ENCODE results near the gene AFAP1.

AFAP1 gene

DNA sequence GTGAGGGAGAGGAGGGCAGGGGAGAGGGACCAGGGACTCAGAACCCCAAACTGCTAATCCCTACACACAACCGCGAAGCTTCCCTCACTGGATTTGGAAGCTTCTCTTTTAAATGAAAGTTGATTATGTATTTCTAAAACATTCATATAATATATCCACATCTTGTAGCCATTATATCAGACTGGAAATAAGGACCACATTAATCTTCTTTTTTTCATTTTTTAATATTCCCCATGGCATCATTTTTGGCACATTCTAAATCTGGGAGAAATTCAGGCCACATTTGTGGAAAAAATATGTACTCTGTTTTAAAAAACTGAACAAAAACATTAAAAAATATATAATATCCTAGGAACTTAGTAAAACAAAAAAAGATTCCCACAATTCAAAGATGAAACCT lies 97.8 kb downstream of the AFAP1 start:
- no peak for DNase-seq (ENCODE audit: low spot score)

DNA sequence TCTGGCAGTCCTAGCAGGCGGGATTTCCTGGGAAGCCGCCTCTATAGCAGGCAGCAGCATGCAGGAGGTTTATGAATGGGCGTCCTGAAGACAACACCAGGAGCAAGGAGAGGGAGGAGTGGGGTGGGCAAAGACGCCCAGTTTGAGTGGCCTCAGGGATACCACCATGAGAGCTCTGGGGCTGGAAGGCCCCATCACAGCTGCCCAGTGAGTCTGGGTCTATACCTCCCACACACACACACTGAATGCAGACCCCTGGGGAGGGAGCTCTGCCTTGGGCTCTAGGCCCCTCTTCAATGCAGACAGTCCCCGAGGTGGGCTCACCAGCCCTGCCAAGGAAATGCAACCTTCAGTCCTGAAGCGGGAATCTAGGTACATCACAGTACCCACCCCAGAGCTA lies 98.6 kb downstream of the AFAP1 start:
- no peak for DNase-seq (ENCODE audit: low spot score)

- DNase-seq (ENCODE audit: low spot score), result no peak
These were observed 99.8 kb downstream of the AFAP1 start for GRCh38 chr4:7839856-7840255.

- no peak for DNase-seq (ENCODE audit: low spot score)
These were observed 101.4 kb downstream of the AFAP1 start for GRCh38 chr4:7838136-7838782.

- DNase-seq (ENCODE audit: low spot score), result no peak
These were observed 102.0 kb downstream of the AFAP1 start for GRCh38 chr4:7837597-7838135.

GRCh38 chr4:7831858-7832730 lies 107.6 kb downstream of the AFAP1 start:
- DNase-seq (ENCODE audit: low spot score), result no peak

DNA sequence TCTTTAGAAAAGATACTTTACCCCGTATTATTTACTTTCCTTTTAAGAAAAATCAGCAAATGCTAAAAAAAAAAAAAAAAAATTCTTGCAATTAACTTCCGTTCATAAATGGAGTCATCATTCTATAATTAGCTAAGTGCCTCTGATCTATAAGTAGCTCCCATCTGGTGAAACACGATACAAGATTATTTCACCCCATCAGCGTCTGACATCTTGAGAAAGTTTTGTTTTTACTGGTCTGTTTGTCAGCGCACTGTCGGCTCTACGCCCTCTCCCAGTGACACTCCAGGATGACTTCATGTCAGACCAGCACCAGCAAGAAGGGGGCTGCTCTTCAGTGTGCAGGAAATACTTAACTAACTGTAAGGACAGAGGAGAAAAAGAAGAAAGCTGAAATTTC lies 108.3 kb downstream of the AFAP1 start:
- DNase-seq (ENCODE audit: low spot score), result peak; percentile 80

DNA sequence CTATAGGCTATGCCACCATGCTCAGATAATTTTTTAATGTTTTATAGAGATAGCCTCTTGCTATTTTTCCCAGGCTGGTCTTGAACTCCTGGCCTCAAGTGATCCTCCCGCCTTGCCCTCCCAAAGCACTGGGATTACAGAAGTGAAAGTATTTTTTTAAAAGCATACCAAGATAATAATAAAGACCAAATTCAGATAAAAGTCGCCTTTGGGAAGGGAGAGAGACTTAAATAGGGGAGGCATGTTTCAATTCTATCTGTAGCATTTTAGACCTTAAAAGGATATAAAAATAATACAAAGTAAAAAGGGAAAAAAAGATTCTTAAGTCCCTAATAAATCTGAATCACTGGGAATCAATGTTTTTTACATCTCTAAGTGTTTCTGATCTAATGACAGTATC lies 108.9 kb downstream of the AFAP1 start:
- no peak for DNase-seq (ENCODE audit: low spot score)

DNA sequence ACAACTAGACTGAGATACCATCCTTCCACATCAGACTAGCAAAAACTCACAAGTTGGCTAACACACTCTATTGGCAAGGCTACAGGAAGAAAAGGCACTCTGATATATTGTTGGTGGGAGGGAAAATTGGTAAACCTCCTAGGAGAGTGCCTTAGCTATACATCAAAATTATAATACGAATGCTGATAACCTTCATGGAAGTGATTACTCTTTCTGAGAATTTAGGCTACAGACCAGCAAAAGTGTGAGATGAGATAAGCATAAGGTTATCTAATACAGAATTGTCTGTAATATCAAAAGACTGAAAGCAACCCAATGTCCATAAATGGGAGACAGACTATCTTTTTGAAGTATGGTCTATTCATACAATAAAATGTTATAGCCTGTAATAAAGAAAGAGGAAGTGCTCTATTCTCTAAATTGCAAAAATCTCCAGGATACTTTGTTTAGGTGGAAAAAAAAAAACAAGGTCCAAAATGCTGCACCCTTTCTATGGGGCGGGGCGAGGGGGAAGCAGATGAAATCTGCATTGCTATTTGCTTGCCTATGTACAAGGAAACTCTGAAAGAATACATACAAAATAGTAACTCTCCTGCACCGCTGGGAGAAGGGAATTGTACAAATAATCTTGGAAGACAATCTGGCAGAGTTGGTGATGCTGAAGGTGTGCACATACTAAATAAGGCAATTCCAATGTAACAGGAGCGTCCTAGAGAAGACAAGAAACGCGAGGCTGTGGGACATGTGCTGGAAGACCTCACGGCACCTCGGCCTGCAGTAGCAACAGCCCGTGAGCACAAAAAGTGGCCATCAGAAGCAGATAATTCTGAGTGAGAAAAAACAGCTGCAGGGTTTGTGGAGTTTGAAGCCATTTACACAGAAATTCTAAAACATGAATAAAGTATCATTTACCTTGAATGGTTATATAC lies 109.7 kb downstream of the AFAP1 start:
- no peak for DNase-seq (ENCODE audit: low spot score)

DNA sequence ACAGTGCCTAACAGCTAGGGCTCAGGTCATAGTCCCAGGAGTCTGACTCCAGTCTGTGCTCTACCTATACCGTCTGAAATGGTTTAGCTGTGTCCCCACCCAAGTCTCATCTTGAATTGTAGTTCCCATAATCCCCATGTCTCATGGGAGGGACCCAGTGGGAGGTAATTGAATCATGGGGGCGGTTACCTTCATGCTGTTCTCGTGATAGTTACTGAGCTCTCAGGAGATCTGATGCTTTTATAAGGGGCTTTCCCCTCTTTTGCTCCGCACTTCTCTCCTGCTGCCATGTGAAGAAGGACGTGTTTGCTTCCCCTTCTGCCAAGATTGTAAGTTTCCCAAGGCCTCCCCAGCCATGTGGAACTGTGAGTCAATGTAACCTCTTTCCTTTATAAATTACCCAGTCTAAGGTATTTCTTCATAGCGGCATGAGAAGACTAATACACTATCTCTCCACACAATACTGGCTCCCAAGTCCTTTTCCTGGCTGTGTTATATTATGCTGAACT lies 110.8 kb downstream of the AFAP1 start:
- no peak for DNase-seq (ENCODE audit: low spot score)

DNA sequence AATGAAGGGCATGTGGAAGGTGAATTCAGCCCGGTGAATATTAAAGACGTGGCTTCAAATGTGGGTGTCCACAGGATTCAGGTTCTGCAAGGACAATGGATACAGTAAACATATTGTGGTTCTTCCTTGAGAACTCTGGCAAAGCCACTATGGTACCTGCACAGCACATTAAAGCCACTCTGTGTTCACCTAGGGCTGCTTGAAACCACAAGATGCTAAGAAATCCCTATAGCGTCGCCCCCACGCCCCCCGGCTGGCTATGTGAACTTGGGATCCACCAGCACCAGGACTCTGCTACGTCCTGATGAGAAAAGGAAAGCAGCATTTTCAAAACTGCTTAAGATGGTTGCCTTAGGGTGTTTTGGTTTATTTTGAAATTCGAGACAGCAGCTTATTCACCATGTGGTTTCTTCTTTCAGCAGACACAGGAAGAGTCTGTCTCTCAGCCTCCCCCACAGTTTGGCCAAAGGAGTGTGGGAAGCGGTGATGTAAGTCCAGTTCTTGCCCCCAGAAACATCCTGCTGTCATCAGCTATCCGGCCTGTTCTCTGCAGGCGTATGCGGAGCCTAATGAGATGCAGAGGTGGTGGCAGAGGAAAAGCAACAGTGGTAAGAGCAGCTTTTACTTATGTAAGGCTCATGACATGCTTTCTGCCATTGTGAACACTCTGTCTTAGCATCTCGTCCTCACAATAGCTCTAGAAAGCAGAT lies 111.5 kb downstream of the AFAP1 start:
- peak; percentile 91 for DNase-seq (ENCODE audit: low spot score)

- no peak for DNase-seq (ENCODE audit: low spot score)
These were observed 112.1 kb downstream of the AFAP1 start for GRCh38 chr4:7827566-7827965.

DNA sequence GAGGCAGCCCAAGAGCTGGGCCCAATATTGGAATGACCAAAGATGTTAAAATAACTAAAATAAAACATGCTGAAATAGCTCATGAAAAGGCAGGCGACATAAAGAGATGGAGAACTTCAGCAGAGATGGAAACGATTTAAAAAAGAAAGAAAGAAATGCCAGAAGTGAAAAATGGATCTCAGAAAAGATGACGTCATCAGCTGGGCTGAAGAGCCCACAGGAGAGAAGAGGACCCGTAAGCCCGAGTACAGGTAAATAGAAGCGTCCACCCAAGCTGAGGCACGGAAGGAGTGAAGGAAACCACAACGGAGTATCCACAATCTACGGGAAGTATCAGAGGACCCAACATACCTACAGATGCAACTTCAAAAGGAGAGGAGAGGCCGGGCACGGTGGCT lies 112.8 kb downstream of the AFAP1 start:
- DNase-seq (ENCODE audit: low spot score), result no peak

DNA sequence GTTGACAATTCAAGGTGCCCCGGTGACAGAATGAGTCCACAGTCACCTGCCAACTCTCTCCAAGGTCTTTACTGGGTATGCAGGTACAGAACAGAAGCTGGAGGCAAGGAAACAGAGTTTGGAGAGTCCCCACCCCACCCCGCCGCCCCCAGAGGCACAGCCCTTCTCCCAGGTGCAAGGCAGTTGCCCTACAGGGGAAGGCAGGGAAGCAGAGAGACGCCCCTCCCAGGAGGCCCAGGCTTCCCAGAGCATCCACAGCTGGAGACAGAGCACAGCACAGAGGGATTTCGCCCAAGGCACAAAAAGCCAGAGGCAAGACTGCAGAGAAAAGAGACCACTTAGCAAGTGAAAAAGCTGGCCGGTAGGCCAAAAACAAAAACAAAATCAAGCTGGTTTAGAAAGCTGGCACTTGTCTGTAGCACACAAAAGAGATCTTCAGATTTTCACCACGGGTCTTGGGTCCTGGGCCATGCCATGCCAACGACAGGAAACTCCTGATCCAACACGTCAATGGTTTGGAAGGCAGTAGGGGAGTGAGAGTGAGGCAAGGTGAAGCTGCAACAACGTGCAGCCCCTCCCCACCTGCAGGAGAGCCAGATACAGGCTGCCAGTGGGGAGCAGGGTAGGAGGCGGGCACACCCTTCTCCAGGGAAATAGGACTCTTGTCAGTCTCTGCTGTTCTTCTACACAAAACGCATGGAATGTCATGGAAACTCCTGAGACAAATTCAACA lies 113.3 kb downstream of the AFAP1 start:
- no peak for DNase-seq (ENCODE audit: low spot score)

DNA sequence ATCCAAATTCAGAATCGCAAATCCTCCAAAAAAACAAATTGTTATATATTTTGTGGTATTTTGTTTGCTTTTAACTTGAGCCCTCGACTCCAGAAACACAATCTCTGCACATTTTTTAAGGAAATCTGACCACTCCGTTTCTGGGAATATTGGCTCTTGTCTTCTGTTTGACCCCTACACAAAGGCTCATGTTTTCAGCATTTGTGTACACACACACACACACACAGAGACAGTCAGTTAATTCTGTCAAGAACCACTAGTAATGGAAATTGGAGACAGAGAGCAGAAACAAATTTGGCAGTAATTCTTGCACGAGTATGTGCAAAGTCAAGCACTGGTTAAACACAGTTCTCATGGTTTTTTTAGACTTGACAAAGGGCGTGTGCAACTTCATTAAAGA lies 115.4 kb downstream of the AFAP1 start:
- DNase-seq (ENCODE audit: low spot score), result no peak

DNA sequence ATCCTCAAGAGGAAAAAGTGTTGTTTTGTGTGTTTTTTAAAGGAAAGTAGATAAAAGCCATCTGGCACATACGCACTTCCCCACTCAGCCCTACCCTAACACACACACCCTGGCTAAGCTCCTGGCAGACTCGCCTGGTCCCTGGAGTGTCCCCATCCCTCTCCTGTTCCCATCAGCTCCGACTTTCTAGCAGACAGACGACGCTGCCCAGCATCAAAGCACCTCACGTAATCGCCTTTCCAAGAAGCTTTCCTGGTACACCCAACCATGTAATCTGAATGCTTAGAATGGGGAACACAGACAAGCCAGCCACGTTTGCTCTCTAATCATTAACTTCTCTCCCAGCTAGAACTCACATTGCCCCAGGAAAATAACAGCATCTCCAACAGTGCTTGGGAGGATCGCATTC lies 116.2 kb downstream of the AFAP1 start:
- no peak for DNase-seq (ENCODE audit: low spot score)

- no peak for DNase-seq (ENCODE audit: low spot score)
These were observed 116.8 kb downstream of the AFAP1 start for GRCh38 chr4:7822877-7823276.

DNA sequence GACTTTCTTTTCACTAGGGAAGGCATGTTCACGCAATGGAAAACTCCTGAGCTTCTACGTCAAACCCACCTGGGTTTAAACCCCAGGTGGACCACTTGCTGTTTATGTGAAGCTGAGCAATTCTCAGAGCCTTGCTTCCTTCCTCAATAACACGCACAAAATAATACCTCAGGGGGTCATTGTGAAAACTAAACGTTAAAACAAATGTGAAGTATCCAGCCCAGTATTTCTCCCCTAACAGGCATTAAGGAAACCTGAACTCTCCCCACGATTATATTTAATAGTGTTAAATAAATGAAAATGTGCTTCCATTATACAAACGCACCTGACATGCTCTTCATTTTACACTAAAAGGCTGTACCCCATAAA lies 117.5 kb downstream of the AFAP1 start:
- DNase-seq (ENCODE audit: low spot score), result no peak

DNA sequence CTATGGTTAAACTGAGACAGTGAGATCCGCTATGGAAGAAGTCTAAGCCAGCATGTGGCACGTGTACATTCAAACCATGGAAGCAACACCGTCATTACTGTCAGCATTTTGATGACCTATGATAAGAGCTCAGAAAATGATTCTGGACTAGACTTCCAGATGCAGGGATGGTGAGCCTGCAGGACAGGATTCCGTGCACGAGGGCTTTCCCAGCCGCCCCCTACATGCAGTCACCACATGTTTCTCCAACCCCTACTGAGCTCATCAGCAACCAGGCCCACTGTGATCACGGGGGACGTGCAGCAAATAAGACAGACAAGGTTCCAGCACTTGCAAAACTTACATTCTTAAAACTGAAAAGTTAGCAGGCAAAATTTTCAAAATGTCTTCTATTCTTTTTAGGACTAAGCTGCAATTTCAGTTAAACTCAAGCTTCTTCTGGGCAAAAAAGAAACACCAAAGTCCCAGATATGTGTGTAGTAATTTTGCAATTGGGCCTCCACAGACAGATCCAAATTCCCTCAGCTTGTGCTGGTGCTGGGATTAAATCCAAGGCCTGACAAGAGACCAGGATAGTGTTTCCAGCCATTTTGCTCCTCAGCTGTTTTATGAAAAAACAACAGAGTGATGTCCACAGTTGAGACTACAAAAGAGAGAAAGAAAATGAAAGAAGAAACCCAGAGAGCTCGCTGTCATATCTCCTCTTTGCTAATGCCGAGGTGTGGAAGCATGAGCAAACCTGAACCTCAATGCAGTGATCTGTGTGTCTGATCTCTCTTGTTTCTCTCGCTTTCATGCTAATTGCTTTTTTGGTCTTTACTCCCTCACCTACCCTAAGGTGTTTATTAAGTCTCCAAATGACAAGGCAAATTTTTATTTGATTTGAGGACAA lies 118.2 kb downstream of the AFAP1 start:
- no peak for DNase-seq (ENCODE audit: low spot score)

Measured in kidney capillary endothelial cell (primary cell).